Measurements from ENCODE around the gene GRIN2B. TPM values are rescaled to one million over a fixed set of nuclear protein-coding genes. Genes with fewer than 3 reads are reported as not detected.

The GRIN2B gene
- polyA plus RNA-seq, 1 donor (not counting 4 experiments of a cell fraction or from before 2014, with no cell fraction given) = not detected

- Histone ChIP-seq H3K27me3 (ENCODE audit: control insufficient read depth, extremely low read depth, insufficient read depth, low read length) (no peaks in the 10 kb centered on the region), H3K36me3 (ENCODE audit: control insufficient read depth in 2 of 2, extremely low read depth in 1 of 2, insufficient read depth in 2 of 2, low read length in 2 of 2) (no peaks in the 10 kb centered on the region), H3K9me1 (ENCODE audit: control insufficient read depth, extremely low read depth, insufficient read depth, low read length) (no peaks in the 10 kb centered on the region), H2AFZ (ENCODE audit: control insufficient read depth, low read length) (no peak overlapping the region), H3K79me2 (ENCODE audit: control insufficient read depth, insufficient read depth, low read length) (no peaks in the 10 kb centered on the region), H3K27ac (ENCODE audit: control insufficient read depth, insufficient read depth, low read length) (no peak overlapping the region), H3K9me3 (ENCODE audit: control insufficient read depth, low read depth, low read length) (no peaks in the 10 kb centered on the region), H3K9ac (ENCODE audit: control insufficient read depth, extremely low read depth, insufficient read depth, low read length) (no peak overlapping the region), H3K4me2 (ENCODE audit: control insufficient read depth, extremely low read depth, insufficient read depth, low read depth, low read length) (no peak overlapping the region), H4K20me1 (ENCODE audit: control insufficient read depth, extremely low read depth, insufficient read depth, low read length) (no peaks in the 10 kb centered on the region), H3K4me3 (ENCODE audit: control insufficient read depth in 2 of 3, extremely low read depth in 1 of 3, insufficient read depth in 2 of 3, low read depth in 1 of 3, low read length in 3 of 3) (no peak overlapping the region), H3K4me1 (ENCODE audit: control insufficient read depth, extremely low read depth, insufficient read depth, low read length) (no peaks in the 10 kb centered on the region)
- DNase-seq (ENCODE audit: low read depth, low spot score) (no peak), FAIRE-seq (no peak)
- TF ChIP-seq EZH2 (IDR thresholded peaks at IDR 0.05; ENCODE audit: low read length) (no peak), CTCF (optimal IDR thresholded peaks at IDR 0.05 in 1 of 3, IDR thresholded peaks at IDR 0.05 in 1 of 3, conservative IDR thresholded peaks at IDR 0.05 in 1 of 3; ENCODE audit: extremely low read depth in 1 of 3, insufficient read depth in 2 of 3, low read length in 3 of 3) (no peak)
- dilution Hi-C loops (cut with MboI; ENCODE audit: extremely low pct_ligation_motif_present, low sequenced_read_pairs) = no loop called here
These were observed 35.8 kb downstream of the GRIN2B start for GRCh38 chr12:13945641-13946040.

- no peaks in the 10 kb centered on the region for H3K9me3 ChIP-seq (ENCODE audit: control insufficient read depth, low read depth, low read length)
- FAIRE-seq (no peak), DNase-seq (ENCODE audit: low read depth, low spot score) (no peak)
- H3K4me1 ChIP-seq (ENCODE audit: control insufficient read depth, extremely low read depth, insufficient read depth, low read length) = no peaks in the 10 kb centered on the region
- H4K20me1 ChIP-seq (ENCODE audit: control insufficient read depth, extremely low read depth, insufficient read depth, low read length) = no peaks in the 10 kb centered on the region
- H3K9me1 ChIP-seq (ENCODE audit: control insufficient read depth, extremely low read depth, insufficient read depth, low read length) = no peaks in the 10 kb centered on the region
- no peaks in the 10 kb centered on the region for H3K36me3 ChIP-seq (ENCODE audit: control insufficient read depth in 2 of 2, extremely low read depth in 1 of 2, insufficient read depth in 2 of 2, low read length in 2 of 2)
- no peak overlapping the region for H3K4me2 ChIP-seq (ENCODE audit: control insufficient read depth, extremely low read depth, insufficient read depth, low read depth, low read length)
- no peaks in the 10 kb centered on the region for H3K79me2 ChIP-seq (ENCODE audit: control insufficient read depth, insufficient read depth, low read length)
- no peak overlapping the region for H3K4me3 ChIP-seq (ENCODE audit: control insufficient read depth in 2 of 3, extremely low read depth in 1 of 3, insufficient read depth in 2 of 3, low read depth in 1 of 3, low read length in 3 of 3)
- H3K9ac ChIP-seq (ENCODE audit: control insufficient read depth, extremely low read depth, insufficient read depth, low read length) = no peak overlapping the region
- TF ChIP-seq EZH2 (IDR thresholded peaks at IDR 0.05; ENCODE audit: low read length) (no peak), CTCF (optimal IDR thresholded peaks at IDR 0.05 in 1 of 3, IDR thresholded peaks at IDR 0.05 in 1 of 3, conservative IDR thresholded peaks at IDR 0.05 in 1 of 3; ENCODE audit: extremely low read depth in 1 of 3, insufficient read depth in 2 of 3, low read length in 3 of 3) (no peak)
- no peak overlapping the region for H3K27ac ChIP-seq (ENCODE audit: control insufficient read depth, insufficient read depth, low read length)
- H2AFZ ChIP-seq (ENCODE audit: control insufficient read depth, low read length) = no peak overlapping the region
- dilution Hi-C loops (cut with MboI; ENCODE audit: extremely low pct_ligation_motif_present, low sequenced_read_pairs) = no loop called here
- no peaks in the 10 kb centered on the region for H3K27me3 ChIP-seq (ENCODE audit: control insufficient read depth, extremely low read depth, insufficient read depth, low read length)
These were observed 36.2 kb downstream of the GRIN2B start for GRCh38 chr12:13945236-13945635.
